ENCODE results near the gene CCSER2.

GRCh38 chr10:84312816-84313215 is 15.6 kb upstream of the CCSER2 start:
- TF ChIP-seq CTCF (IDR thresholded peaks at IDR 0.05) (no peak), POLR2A (IDR thresholded peaks at IDR 0.05; ENCODE audit: low read length) (no peak), MAX (IDR thresholded peaks at IDR 0.05) (no peak), REST (IDR thresholded peaks at IDR 0.05) (no peak), RNF2 (IDR thresholded peaks at IDR 0.05; ENCODE audit: borderline replicate concordance, low read depth) (no peak), SMC3 (IDR thresholded peaks at IDR 0.05) (no peak)

Data from A549 (cell line).